ENCODE results near the gene CBFB.

GRCh38 chr16:67088551-67088950, 59.6 kb downstream of the CBFB start:
- TF ChIP-seq CTCF (IDR thresholded peaks at IDR 0.05) (no peak), POLR2A (IDR thresholded peaks at IDR 0.05) (no peak)
